Measurements from ENCODE around the gene TXN. TPM values are rescaled to one million over a fixed set of nuclear protein-coding genes. Genes with fewer than 3 reads are reported as not detected.

The TXN gene
- 1,142 to 1,545 TPM (median 1,234 TPM) in 5 replicates for total RNA-seq (2022; extraction: Qiagen RNA extraction)

DNA sequence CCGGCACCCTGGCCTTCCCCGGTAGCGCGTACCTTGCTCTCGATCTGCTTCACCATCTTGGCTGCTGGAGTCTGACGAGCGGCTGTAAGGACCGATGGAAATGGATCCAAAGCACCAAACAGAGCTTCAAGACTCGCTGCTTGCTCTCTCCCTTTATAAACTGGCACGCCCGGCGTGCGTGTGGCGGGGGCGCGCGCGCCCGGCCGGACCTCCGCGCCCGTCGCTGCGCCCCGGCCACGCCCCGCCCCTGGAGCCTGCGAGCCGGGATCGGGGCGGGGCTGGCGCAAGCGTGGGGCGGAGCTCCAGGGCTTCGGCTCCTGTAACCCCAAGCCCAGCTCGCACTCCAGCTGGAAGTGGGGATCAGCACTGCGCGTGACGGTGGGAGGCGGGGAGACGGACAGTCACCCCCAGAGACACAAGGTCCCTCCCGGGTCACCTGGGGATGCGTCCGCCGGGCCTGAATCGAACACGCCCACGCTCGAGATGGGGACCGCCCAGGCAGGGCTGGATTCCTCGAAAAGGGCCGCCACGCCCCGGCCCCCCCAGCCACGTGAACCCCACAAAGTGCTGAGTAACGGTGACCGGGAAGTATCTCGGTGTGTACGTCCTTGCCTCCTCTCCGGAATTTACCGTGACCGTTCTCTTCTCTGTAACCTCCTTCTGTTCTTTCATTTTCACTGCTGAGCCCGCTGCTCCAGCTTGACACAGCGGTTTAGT is at the start of gene TXN:
TXN (minus strand) TSS at position 128 of the 717 bp plus-strand sequence; CDS start at position 56, 72 bp downstream.

DNA sequence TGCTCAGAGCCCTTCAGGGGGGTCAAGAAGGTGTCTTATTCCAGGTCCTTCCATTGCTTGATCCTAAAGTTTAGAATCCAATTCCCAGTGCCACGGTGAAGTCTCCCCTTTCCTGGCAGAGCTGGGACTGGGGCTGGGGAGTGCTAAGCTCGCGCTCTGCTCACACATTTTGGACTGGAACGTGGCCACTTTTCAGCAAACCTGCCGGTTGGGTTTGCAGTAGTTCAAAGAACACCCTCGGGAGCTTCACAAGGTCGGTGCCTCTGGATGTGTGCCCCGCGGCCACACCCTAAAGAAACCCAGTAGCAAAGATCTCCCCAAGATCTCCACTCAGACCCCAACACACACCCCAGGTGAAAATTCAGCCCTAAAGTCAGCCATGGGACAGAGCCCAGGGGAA is 48.3 kb downstream of the TXN start, which contains the start of gene C9orf152:
C9orf152 (minus strand) TSS at position 129 of the 400 bp plus-strand sequence. CDS start 580 bp downstream, outside the sequence.

Other genes with a start within 250 kb of the TXN start
- gene C9orf152, start 48.3 kb downstream of the TXN start, total RNA-seq (2022; extraction: Qiagen RNA extraction): 0.07 to 0.17 TPM (median 0.13 TPM) in 4 of 5 replicates, not detected in the other
- not detected in 5 replicates for gene TXNDC8, start 81.4 kb upstream of the TXN start, total RNA-seq (2022; extraction: Qiagen RNA extraction)

All from A549 treated with Mapracorat at 1 μM for 4 hours (cell line).